Esophagus muscularis mucosa (tissue), 4 donors: ENCODE results near the gene PRSS21.

Source experiments
- CTCF ChIP-seq, 3 experiments: fragments of 200-600 bp in 2 of 3; fragments of 450-650 bp in 1 of 3; sonication (generic) in 2 of 3; IDR thresholded peaks; one replicate each; pipeline ENCODE4 v1.5.1; 2017 to 2019; ENCODE audit warnings: antibody characterized with exemption in 3 of 3, mild to moderate bottlenecking in 2 of 3, moderate library complexity in 1 of 3
- EP300 ChIP-seq: sonication (generic); formaldehyde crosslinking; IDR thresholded peaks from one replicate; pipeline ENCODE4 v1.6.1; 2017; ENCODE audit warnings: antibody characterized with exemption
- POLR2A ChIP-seq: fragments of 450-650 bp; IDR thresholded peaks from one replicate; pipeline ENCODE4 v1.6.1; 2017; ENCODE audit warnings: antibody characterized with exemption, moderate library complexity, mild to moderate bottlenecking, low read depth

- no peak for TF ChIP-seq POLR2A
- no peak for TF ChIP-seq CTCF (IDR thresholded peaks at IDR 0.05)
- no peak for TF ChIP-seq EP300
Measured at GRCh38 chr16:2767891-2768290, 49.1 kb upstream of the PRSS21 start.
